Liver (tissue), 9 donors: ENCODE results near the gene BCKDHB. TPM values are rescaled to one million over a fixed set of nuclear protein-coding genes. Genes with fewer than 3 reads are reported as not detected.

Source experiments
- DNase-seq: peaks from one replicate; pipeline ENCODE4 v3.0.0-alpha.2; 2017; ENCODE audit warnings: low spot score
- H3K27ac ChIP-seq, 2 donors: one replicate each; pipeline ENCODE4 v1.7.0; 2013; ENCODE audit warnings: inconsistent platforms in 2 of 2, low read length in 2 of 2, control low read depth in 1 of 2, low read depth in 1 of 2, mild to moderate bottlenecking in 1 of 2
- H3K27me3 ChIP-seq, 4 donors: one replicate each; pipeline versions ENCODE4 v1.6.1 to v1.7.0; 2013; ENCODE audit warnings: low read length in 3 of 4, inconsistent platforms in 1 of 4, mild to moderate bottlenecking in 1 of 4, moderate library complexity in 1 of 4; ENCODE audit not compliant: control insufficient read depth in 4 of 4, insufficient read depth in 4 of 4
- H3K36me3 ChIP-seq, 4 donors: one replicate each; pipeline versions ENCODE4 v1.6.1 to v1.7.0; 2013; ENCODE audit warnings: low read length in 3 of 4, mild to moderate bottlenecking in 3 of 4, low read depth in 1 of 4, moderate library complexity in 1 of 4; ENCODE audit not compliant: control insufficient read depth in 4 of 4, insufficient read depth in 3 of 4
- H3K4me1 ChIP-seq, 4 donors: one replicate each; pipeline versions ENCODE4 v1.6.1 to v1.7.0; 2013; ENCODE audit warnings: low read length in 3 of 4, mild to moderate bottlenecking in 3 of 4, moderate library complexity in 1 of 4; ENCODE audit not compliant: control insufficient read depth in 4 of 4, insufficient read depth in 4 of 4
- H3K4me3 ChIP-seq, 3 donors: one replicate each; pipeline versions ENCODE4 v1.6.1 to v1.7.0; 2013; ENCODE audit warnings: low read length in 3 of 3, control low read depth in 1 of 3, low read depth in 1 of 3, mild to moderate bottlenecking in 1 of 3
- H3K9ac ChIP-seq, 2 donors: one replicate each; pipeline ENCODE4 v1.7.0; 2013; ENCODE audit warnings: low read length in 2 of 2, mild to moderate bottlenecking in 2 of 2, moderate library complexity in 2 of 2, control low read depth in 1 of 2, low read depth in 1 of 2
- H3K9me3 ChIP-seq, 4 donors: one replicate each; pipeline versions ENCODE4 v1.6.1 to v1.7.0; 2013; ENCODE audit warnings: low read length in 3 of 4; ENCODE audit not compliant: control insufficient read depth in 4 of 4
- ATF3 ChIP-seq: IDR thresholded peaks from 2 replicates; pipeline ENCODE4 v1.6.1; 2016; ENCODE audit warnings: antibody characterized with exemption
- EGR1 ChIP-seq, 2 donors: IDR thresholded peaks; 2 replicates each; pipeline ENCODE4 v1.6.1; 2016 to 2018; ENCODE audit warnings: antibody characterized with exemption in 2 of 2, low read depth in 2 of 2
- FOXA1 ChIP-seq: IDR thresholded peaks from 2 replicates; pipeline ENCODE4 v1.6.1; 2016; ENCODE audit warnings: antibody characterized with exemption
- GABPA ChIP-seq, 2 donors: IDR thresholded peaks in 1 of 2; conservative IDR thresholded peaks in 1 of 2; 2 replicates each; pipeline ENCODE4 v1.6.1; 2016; ENCODE audit warnings: antibody characterized with exemption in 2 of 2, mild to moderate bottlenecking in 1 of 2, moderate library complexity in 1 of 2
- HNF4A ChIP-seq, 2 donors: conservative IDR thresholded peaks; 2 replicates each; pipeline ENCODE4 v1.6.1; 2016; ENCODE audit warnings: antibody characterized with exemption in 2 of 2, mild to moderate bottlenecking in 2 of 2
- HNF4G ChIP-seq: IDR thresholded peaks from 2 replicates; pipeline ENCODE4 v1.6.1; 2016; ENCODE audit warnings: antibody characterized with exemption
- JUND ChIP-seq, 2 donors: IDR thresholded peaks; 2 replicates each; pipeline ENCODE4 v1.6.1; 2016; ENCODE audit warnings: antibody characterized with exemption in 2 of 2
- NR2F2 ChIP-seq: IDR thresholded peaks from 2 replicates; pipeline ENCODE4 v1.6.1; 2016; ENCODE audit warnings: antibody characterized with exemption
- RAD21 ChIP-seq, 2 donors: IDR thresholded peaks; 2 replicates each; pipeline ENCODE4 v1.6.1; 2016; ENCODE audit warnings: antibody characterized with exemption in 2 of 2, mild to moderate bottlenecking in 2 of 2
- RXRA ChIP-seq, 2 donors: IDR thresholded peaks; 2 replicates each; pipeline ENCODE4 v1.6.1; 2017 to 2018; ENCODE audit warnings: antibody characterized with exemption in 2 of 2, mild to moderate bottlenecking in 1 of 2
- SP1 ChIP-seq: IDR thresholded peaks from 2 replicates; pipeline ENCODE4 v1.6.1; 2018; ENCODE audit warnings: antibody characterized with exemption, mild to moderate bottlenecking
- TAF1 ChIP-seq: conservative IDR thresholded peaks from 2 replicates; pipeline ENCODE4 v1.6.1; 2016; ENCODE audit warnings: antibody characterized with exemption, mild to moderate bottlenecking
- YY1 ChIP-seq: IDR thresholded peaks from 2 replicates; pipeline ENCODE4 v1.6.1; 2016; ENCODE audit warnings: antibody characterized with exemption, mild to moderate bottlenecking
- WGBS: extraction: QIAGEN DNeasy Blood & Tissue Kit; methylation state at CpG from one replicate; pipeline ENCODE4 v1.1.7; 2013; 5-methylcytosine and 5-hydroxymethylcytosine counted together
- polyA plus RNA-seq, 2 donors: library from polyadenylated mRNA; stranded (reverse) in 1 of 2; unstranded in 1 of 2; fragments of 200-250 nt in 1 of 2; fragments of >200 nt in 1 of 2; fragmentation: Nextera tagmentation in 1 of 2; extraction: Ambion mirVana in 1 of 2; gene quantifications; one replicate each; pipeline versions ENCODE4 v1.2.1 to v1.2.3, GENCODE V29; 2013 to 2015
- total RNA-seq, 2 donors: library from RNA; depleted of rRNA; stranded (reverse); fragments of >200 nt; gene quantifications; one replicate each; pipeline ENCODE4 v1.2.3, GENCODE V29; 2014
- TF ChIP-seq, protein P1 (sequence below): fragments of 150-350 bp; IDR thresholded peaks from 2 replicates; pipeline ENCODE4 v1.5.1; 2017; ENCODE audit warnings: improper control_type of control experiment, low read depth, low read length; ENCODE audit not compliant: missing input control
- TF ChIP-seq, protein P2 (sequence below): IDR thresholded peaks from 2 replicates; pipeline ENCODE4 v1.6.1; 2016; ENCODE audit warnings: antibody characterized with exemption
- donor health status: healthy.
- donor health status: healthy.
- donor health status: healthy.
- donor health status: healthy.
- donor health status: healthy.

Gene BCKDHB
- total and polyA plus RNA-seq, 4 donors: 13.0 to 74.8 (median 31.6) TPM

- no peaks in the 10 kb centered on the region for H3K4me1 ChIP-seq
- no peak overlapping the region for H3K27ac ChIP-seq
- WGBS: 97% methylated on average over 1 of the region's 1 CpG
- H3K9ac ChIP-seq: no peak overlapping the region
- H3K4me3 ChIP-seq: no peak overlapping the region
- TF ChIP-seq NR2F2 (no peak), ATF3 (no peak), JUND (IDR thresholded peaks at IDR 0.05) (no peak), YY1 (no peak), GABPA (IDR thresholded peaks at IDR 0.05 in 1 of 2, conservative IDR thresholded peaks at IDR 0.05 in 1 of 2) (no peak)
- DNase-seq: no peak
- no peaks in the 10 kb centered on the region for H3K9me3 ChIP-seq
- H3K27me3 ChIP-seq: no peaks in the 10 kb centered on the region
- peaks cover 0 to 4% (median 2%) of the 10 kb centered on the region in 4 donors for H3K36me3 ChIP-seq
These were observed 249.5 kb downstream of the BCKDHB start for GRCh38 chr6:80356000-80356399.

DNA sequence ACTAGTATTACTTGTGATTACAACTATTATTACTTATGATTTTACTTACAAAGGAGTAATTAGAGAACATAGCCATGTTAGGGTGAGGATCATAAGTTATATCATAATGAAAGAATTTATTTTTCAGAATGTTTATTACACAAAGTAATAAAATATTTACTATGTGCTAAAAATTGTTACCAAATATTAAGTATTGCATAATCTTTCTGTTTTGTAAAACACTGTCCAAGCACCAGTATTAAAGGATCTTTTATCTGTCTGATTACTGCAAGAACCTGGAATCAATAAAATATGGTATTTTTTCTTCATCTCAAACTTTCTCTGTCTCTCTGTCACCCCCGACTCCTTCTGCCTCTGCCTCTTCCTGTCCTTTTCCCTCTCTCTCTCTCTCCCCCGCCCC is 250.1 kb downstream of the BCKDHB start:
- 73% methylated on average over 2 of the region's 2 CpGs for WGBS
- no peaks in the 10 kb centered on the region for H3K4me1 ChIP-seq
- peaks cover 0 to 4% (median 2%) of the 10 kb centered on the region in 4 donors for H3K36me3 ChIP-seq
- TF ChIP-seq SP1: no peak
- TF ChIP-seq GABPA (IDR thresholded peaks at IDR 0.05 in 1 of 2, conservative IDR thresholded peaks at IDR 0.05 in 1 of 2): no peak
- H3K4me3 ChIP-seq: no peak overlapping the region
- no peaks in the 10 kb centered on the region for H3K9me3 ChIP-seq
- H3K9ac ChIP-seq: no peak overlapping the region
- no peak overlapping the region for H3K27ac ChIP-seq
- DNase-seq: no peak
- no peaks in the 10 kb centered on the region for H3K27me3 ChIP-seq

DNA sequence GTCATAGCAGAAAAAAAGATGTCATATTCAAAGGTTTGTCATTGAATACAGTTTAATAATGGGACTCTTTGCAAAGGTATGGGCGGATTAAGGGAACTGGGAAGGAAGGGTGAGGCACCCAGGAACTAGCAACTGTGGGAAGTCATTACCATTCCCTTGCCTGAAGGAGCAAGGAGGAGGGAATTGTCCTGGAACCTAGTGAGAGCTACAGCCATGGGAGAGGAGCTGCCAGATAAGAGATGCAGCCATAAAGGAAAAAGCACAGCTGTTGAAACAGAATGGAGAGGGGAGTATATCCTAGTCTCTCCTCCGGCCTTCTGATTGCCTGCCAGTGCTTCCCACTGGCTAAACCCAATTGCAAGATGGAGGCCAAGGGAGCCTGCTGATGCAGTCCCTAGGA is 250.6 kb downstream of the BCKDHB start:
- H3K27me3 ChIP-seq: no peaks in the 10 kb centered on the region
- peaks cover 0 to 4% (median 2%) of the 10 kb centered on the region in 4 donors for H3K36me3 ChIP-seq
- no peak overlapping the region for H3K4me3 ChIP-seq
- DNase-seq: no peak
- H3K4me1 ChIP-seq: no peaks in the 10 kb centered on the region
- H3K9me3 ChIP-seq: no peaks in the 10 kb centered on the region
- 92% methylated on average over 2 of the region's 2 CpGs for WGBS
- H3K9ac ChIP-seq: no peak overlapping the region
- H3K27ac ChIP-seq: no peak overlapping the region
- TF ChIP-seq RXRA (IDR thresholded peaks at IDR 0.05) (no peak), HNF4A (conservative IDR thresholded peaks at IDR 0.05) (no peak), FOXA1 (no peak), TAF1 (no peak), RAD21 (IDR thresholded peaks at IDR 0.05) (no peak), GABPA (IDR thresholded peaks at IDR 0.05 in 1 of 2, conservative IDR thresholded peaks at IDR 0.05 in 1 of 2) (no peak), EGR1 (IDR thresholded peaks at IDR 0.05; ENCODE audit: low read depth in 2 of 2) (no peak), JUND (IDR thresholded peaks at IDR 0.05) (no peak)
- TF ChIP-seq, protein P1, sequence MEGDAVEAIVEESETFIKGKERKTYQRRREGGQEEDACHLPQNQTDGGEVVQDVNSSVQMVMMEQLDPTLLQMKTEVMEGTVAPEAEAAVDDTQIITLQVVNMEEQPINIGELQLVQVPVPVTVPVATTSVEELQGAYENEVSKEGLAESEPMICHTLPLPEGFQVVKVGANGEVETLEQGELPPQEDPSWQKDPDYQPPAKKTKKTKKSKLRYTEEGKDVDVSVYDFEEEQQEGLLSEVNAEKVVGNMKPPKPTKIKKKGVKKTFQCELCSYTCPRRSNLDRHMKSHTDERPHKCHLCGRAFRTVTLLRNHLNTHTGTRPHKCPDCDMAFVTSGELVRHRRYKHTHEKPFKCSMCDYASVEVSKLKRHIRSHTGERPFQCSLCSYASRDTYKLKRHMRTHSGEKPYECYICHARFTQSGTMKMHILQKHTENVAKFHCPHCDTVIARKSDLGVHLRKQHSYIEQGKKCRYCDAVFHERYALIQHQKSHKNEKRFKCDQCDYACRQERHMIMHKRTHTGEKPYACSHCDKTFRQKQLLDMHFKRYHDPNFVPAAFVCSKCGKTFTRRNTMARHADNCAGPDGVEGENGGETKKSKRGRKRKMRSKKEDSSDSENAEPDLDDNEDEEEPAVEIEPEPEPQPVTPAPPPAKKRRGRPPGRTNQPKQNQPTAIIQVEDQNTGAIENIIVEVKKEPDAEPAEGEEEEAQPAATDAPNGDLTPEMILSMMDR: no peak

- Histone ChIP-seq H3K4me3 (no peak overlapping the region), H3K27me3 (no peaks in the 10 kb centered on the region), H3K9ac (no peak overlapping the region), H3K4me1 (no peaks in the 10 kb centered on the region), H3K36me3 (peaks cover 0 to 4% (median 2%) of the 10 kb centered on the region in 4 donors), H3K9me3 (no peaks in the 10 kb centered on the region), H3K27ac (no peak overlapping the region)
- TF ChIP-seq HNF4G (no peak), HNF4A (conservative IDR thresholded peaks at IDR 0.05) (no peak), RAD21 (IDR thresholded peaks at IDR 0.05) (no peak), GABPA (IDR thresholded peaks at IDR 0.05 in 1 of 2, conservative IDR thresholded peaks at IDR 0.05 in 1 of 2) (no peak)
- TF ChIP-seq, protein P2, sequence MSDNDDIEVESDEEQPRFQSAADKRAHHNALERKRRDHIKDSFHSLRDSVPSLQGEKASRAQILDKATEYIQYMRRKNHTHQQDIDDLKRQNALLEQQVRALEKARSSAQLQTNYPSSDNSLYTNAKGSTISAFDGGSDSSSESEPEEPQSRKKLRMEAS: no peak
- 96% methylated on average over 2 of the region's 2 CpGs for WGBS
- DNase-seq: no peak
These were observed 251.2 kb downstream of the BCKDHB start for GRCh38 chr6:80357674-80358073.
